ENCODE results near the gene PDZK1IP1.

PDZK1IP1 gene

DNA sequence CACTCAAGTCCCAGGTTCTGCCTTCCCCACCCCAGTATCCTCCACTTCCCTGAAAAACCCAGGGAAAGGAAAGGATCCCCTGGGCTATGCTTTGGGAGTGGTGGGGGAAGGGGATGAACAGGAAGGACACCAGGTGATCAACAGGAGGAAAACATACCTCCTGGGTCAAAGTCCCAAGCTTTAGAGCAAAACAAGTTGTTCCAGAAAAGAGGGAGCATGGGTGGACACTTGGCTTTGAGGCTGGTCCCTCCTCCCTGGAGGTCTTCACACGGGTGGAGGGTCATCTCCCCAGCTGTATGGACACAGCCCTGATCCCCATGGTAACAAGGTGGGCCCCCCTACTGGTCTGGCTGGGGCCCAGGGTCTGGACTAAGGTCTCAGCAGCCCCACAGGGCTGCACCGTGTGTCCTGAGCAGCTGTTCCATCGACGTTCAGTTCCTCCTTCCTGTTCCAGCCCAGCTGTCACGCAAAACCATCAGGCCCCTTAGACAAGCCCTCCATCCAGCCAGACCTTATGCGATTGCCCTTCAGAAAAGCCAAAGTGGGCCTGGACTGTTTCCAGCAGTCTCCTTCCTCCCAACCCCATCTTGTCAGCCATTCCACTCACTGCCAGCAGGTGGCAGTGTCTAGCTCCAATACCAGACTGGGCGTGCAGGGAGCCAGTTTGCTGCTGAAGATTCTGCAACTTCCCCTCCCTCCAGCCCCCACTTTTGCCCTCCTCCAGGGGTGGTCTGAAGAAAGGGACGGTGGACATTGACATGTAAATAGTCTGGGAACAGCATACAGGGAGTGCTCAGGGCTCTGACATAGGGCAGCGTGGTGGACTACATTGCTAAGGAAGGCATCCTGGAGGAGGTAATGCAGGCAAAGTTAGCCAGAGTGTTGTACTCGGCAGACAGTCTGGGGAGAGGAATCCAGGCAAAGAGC is 2.9 kb upstream of the PDZK1IP1 start:
- Histone ChIP-seq H3K27ac (ENCODE audit: insufficient read depth in 1 of 2, low read depth in 1 of 2, low read length in 2 of 2, poor library complexity in 1 of 2, severe bottlenecking in 2 of 2) (no peak overlapping the region), H3K27me3 (replicated peaks in 2 of 5; ENCODE audit: control insufficient read depth in 4 of 5, insufficient read depth in 5 of 5, low read length in 4 of 5) (no peaks in the 10 kb centered on the region), H3K36me3 (ENCODE audit: control insufficient read depth in 4 of 4, insufficient read depth in 4 of 4, low read length in 3 of 4) (no peaks in the 10 kb centered on the region), H3K4me1 (ENCODE audit: control extremely low read depth in 1 of 4, control insufficient read depth in 4 of 4, insufficient read depth in 4 of 4, low read length in 3 of 4) (peaks cover 0 to 27% (median 21%) of the 10 kb centered on the region in 4 experiments), H3K9me3 (ENCODE audit: control extremely low read depth in 1 of 5, control insufficient read depth in 4 of 5, insufficient read depth in 2 of 5, low read depth in 1 of 5, low read length in 4 of 5) (no peaks in the 10 kb centered on the region), H3K4me3 (ENCODE audit: control insufficient read depth in 1 of 7, extremely low read depth in 1 of 7, insufficient read depth in 4 of 7, low read depth in 2 of 7, low read length in 6 of 7) (peak overlapping the region in 1 of 7 experiments; percentile 37)
- CTCF ChIA-PET = interaction anchor here (0.7 to 11.7 kb wide), 26 partner anchors 10 to 172 kb away, joined by 3 to 259 read pairs (median 5); partner anchors contain the start of gene STIL
- POLR2A ChIA-PET = interaction anchor here (0.6 to 1.7 kb wide), 2 partner anchors 36 to 71 kb away, joined by 3 to 8 read pairs; no protein-coding TSS in a partner anchor
- DNase-seq = peak; percentile 82 to 90 (median 85)
- 18% methylated on average over 7 of the region's 10 CpGs for WGBS (ENCODE audit: insufficient coverage)

DNA sequence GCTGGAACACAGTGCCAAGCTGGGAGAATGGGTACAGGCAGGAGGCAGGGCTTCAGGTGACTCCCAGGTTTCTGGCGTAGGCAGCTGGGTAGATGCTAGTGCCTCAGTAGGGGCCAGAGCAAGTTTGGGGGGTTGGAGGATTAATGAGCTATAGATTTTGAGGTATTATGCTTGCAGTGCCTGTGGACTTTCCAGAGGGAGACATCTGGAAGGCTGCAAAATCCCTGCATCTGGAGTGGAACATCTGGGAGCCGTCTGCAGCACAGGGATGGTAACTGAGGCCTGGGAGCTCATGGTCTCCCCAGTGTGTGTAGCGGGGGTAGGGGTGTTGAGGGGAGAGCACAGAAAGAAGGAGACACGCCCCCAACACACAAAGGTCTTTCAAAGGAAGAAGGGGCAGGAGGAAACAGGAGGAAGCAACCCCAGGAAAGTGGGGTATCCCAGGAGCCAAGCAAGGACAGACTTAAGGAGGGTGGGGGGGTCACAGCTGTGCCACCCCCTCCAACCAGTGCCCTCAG is 2.2 kb upstream of the PDZK1IP1 start:
- Histone ChIP-seq H3K36me3 (ENCODE audit: control insufficient read depth in 4 of 4, insufficient read depth in 4 of 4, low read length in 3 of 4) (no peaks in the 10 kb centered on the region), H3K4me1 (ENCODE audit: control extremely low read depth in 1 of 4, control insufficient read depth in 4 of 4, insufficient read depth in 4 of 4, low read length in 3 of 4) (peaks cover 0 to 27% (median 21%) of the 10 kb centered on the region in 4 experiments), H3K27me3 (replicated peaks in 2 of 5; ENCODE audit: control insufficient read depth in 4 of 5, insufficient read depth in 5 of 5, low read length in 4 of 5) (no peaks in the 10 kb centered on the region), H3K9me3 (ENCODE audit: control extremely low read depth in 1 of 5, control insufficient read depth in 4 of 5, insufficient read depth in 2 of 5, low read depth in 1 of 5, low read length in 4 of 5) (no peaks in the 10 kb centered on the region), H3K4me3 (ENCODE audit: control insufficient read depth in 1 of 7, extremely low read depth in 1 of 7, insufficient read depth in 4 of 7, low read depth in 2 of 7, low read length in 6 of 7) (no peak overlapping the region), H3K27ac (ENCODE audit: insufficient read depth in 1 of 2, low read depth in 1 of 2, low read length in 2 of 2, poor library complexity in 1 of 2, severe bottlenecking in 2 of 2) (no peak overlapping the region)
- DNase-seq = no peak
- WGBS (ENCODE audit: insufficient coverage) = 100% methylated on average over 1 of the region's 4 CpGs
- ChIA-PET CTCF (interaction anchor here (0.7 to 11.7 kb wide), 18 partner anchors 11 to 173 kb away, joined by 3 to 259 read pairs (median 6); partner anchors contain the start of gene STIL), POLR2A (interaction anchor here (0.7 kb wide), 1 partner anchor 19 kb away, joined by 3 read pairs; no protein-coding TSS in a partner anchor)

DNA sequence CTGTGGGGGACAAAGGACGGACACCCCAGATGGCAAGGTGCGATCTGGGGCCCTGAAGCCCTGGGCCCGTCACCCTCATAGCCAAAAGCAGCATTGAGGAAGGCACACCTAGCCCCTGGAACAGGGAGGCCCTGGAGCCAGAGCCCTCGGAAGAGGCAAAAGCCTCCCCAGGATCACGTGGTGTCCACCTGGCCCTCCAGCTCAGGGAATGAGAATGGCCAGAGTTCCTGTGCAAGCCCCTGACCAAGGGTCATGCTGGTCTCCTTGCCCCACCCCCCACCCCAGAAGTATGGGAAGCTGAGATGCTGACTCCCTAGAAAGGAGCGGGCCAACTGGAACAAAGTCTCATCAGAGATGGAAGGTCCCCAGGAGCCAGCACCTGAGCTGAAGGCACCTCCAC is 1.0 kb upstream of the PDZK1IP1 start:
- Histone ChIP-seq H3K9me3 (ENCODE audit: control extremely low read depth in 1 of 5, control insufficient read depth in 4 of 5, insufficient read depth in 2 of 5, low read depth in 1 of 5, low read length in 4 of 5) (no peaks in the 10 kb centered on the region), H3K4me3 (ENCODE audit: control insufficient read depth in 1 of 7, extremely low read depth in 1 of 7, insufficient read depth in 4 of 7, low read depth in 2 of 7, low read length in 6 of 7) (no peak overlapping the region), H3K27me3 (replicated peaks in 2 of 5; ENCODE audit: control insufficient read depth in 4 of 5, insufficient read depth in 5 of 5, low read length in 4 of 5) (no peaks in the 10 kb centered on the region), H3K4me1 (ENCODE audit: control extremely low read depth in 1 of 4, control insufficient read depth in 4 of 4, insufficient read depth in 4 of 4, low read length in 3 of 4) (peaks cover 0 to 27% (median 21%) of the 10 kb centered on the region in 4 experiments), H3K36me3 (ENCODE audit: control insufficient read depth in 4 of 4, insufficient read depth in 4 of 4, low read length in 3 of 4) (no peaks in the 10 kb centered on the region), H3K27ac (ENCODE audit: insufficient read depth in 1 of 2, low read depth in 1 of 2, low read length in 2 of 2, poor library complexity in 1 of 2, severe bottlenecking in 2 of 2) (no peak overlapping the region)
- WGBS (ENCODE audit: insufficient coverage) = 91% methylated on average over 4 of the region's 6 CpGs
- DNase-seq = no peak
- CTCF ChIA-PET = interaction anchor here (0.7 to 11.7 kb wide), 4 partner anchors 11 to 82 kb away, joined by 3 to 259 read pairs (median 88); no protein-coding TSS in a partner anchor
- POLR2A ChIA-PET = interaction anchor here (1.2 kb wide), 1 partner anchor 44 kb away, joined by 3 read pairs; no protein-coding TSS in a partner anchor

DNA sequence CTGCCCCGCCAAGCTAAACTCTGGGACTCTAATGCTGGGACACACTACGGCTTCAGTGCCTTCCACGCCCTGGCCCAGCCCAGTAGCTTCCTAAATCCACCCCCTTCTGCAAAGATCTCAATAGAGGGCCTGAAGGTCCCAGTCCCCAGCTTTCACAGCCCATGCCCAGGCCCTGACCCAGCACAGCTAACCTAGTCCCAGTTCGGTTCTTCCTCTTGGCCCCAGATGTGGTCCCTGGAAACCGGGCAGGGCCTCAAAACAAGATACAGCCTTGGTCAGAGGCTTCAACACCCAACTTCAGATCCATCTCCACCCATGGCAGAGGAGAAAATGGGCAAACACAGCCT is 646 bp upstream of the PDZK1IP1 start:
- Histone ChIP-seq H3K27ac (ENCODE audit: insufficient read depth in 1 of 2, low read depth in 1 of 2, low read length in 2 of 2, poor library complexity in 1 of 2, severe bottlenecking in 2 of 2) (no peak overlapping the region), H3K27me3 (replicated peaks in 2 of 5; ENCODE audit: control insufficient read depth in 4 of 5, insufficient read depth in 5 of 5, low read length in 4 of 5) (no peaks in the 10 kb centered on the region)

DNA sequence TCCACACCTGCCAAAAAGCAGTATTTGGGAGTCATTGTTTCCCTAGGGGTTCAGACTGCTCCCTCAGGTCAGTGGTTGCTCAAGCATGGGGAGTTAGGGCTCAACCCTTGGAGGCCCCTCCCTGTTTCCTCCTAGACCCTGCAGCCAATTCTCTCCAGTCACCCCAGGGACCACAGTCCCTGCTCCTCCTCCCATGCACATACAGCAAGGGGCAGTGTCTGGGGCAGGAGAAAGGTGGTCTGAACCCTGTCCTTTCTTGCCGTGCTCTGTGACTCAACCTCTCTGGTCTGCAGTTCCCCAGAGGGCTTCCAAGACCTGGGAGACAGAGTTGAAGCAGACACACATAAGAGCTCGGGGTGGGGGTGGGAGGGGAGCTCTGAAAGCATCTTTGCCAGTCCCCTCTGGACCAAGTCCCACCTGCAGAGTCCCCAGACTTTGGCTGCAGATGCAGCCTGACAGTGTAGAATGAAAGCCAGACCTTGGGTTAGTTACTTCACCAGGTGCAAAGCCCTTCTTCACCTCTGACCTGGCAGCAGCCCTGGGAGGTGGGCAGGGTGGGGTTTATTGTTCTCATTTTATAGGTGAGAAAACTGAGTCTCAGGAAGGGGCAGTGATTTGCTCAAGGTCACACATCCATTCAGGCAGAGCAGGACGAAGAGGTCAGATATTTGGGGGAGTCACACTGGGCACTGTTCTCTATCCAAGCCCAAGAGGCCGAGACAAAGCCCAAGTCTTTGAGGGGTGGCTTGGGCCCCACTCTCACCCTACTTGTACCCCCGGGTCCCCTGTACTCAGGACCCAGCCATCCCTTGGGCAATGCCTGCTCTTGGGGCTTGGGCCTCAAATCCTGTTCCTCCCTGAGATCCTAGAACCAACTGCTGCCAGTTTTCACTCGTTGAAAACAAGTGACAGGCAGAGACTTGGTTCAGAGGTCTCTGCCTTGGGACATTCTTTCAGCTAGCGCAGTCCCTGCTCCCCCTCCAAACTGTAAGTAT is 748 bp downstream of the PDZK1IP1 start:
- WGBS (ENCODE audit: insufficient coverage) = 89% methylated on average over 7 of the region's 7 CpGs
- ChIA-PET POLR2A (interaction anchor here (1.3 kb wide), 2 partner anchors 10 to 74 kb away, joined by 3 read pairs; no protein-coding TSS in a partner anchor), CTCF (interaction anchor here (0.9 to 11.7 kb wide), 8 partner anchors 9 to 243 kb away, joined by 3 to 259 read pairs (median 4); no protein-coding TSS in a partner anchor)
- no peaks in the 10 kb centered on the region for H3K27me3 ChIP-seq (replicated peaks in 2 of 5; ENCODE audit: control insufficient read depth in 4 of 5, insufficient read depth in 5 of 5, low read length in 4 of 5)
- peaks cover 0 to 27% (median 21%) of the 10 kb centered on the region in 4 experiments for H3K4me1 ChIP-seq (ENCODE audit: control extremely low read depth in 1 of 4, control insufficient read depth in 4 of 4, insufficient read depth in 4 of 4, low read length in 3 of 4)
- DNase-seq = no peak
- H3K27ac ChIP-seq (ENCODE audit: insufficient read depth in 1 of 2, low read depth in 1 of 2, low read length in 2 of 2, poor library complexity in 1 of 2, severe bottlenecking in 2 of 2) = no peak overlapping the region
- H3K4me3 ChIP-seq (ENCODE audit: control insufficient read depth in 1 of 7, extremely low read depth in 1 of 7, insufficient read depth in 4 of 7, low read depth in 2 of 7, low read length in 6 of 7) = no peak overlapping the region
- no peaks in the 10 kb centered on the region for H3K9me3 ChIP-seq (ENCODE audit: control extremely low read depth in 1 of 5, control insufficient read depth in 4 of 5, insufficient read depth in 2 of 5, low read depth in 1 of 5, low read length in 4 of 5)
- no peaks in the 10 kb centered on the region for H3K36me3 ChIP-seq (ENCODE audit: control insufficient read depth in 4 of 4, insufficient read depth in 4 of 4, low read length in 3 of 4)

More for the DNA sequence above, 646 bp upstream of the PDZK1IP1 start:
- peak overlapping the region in 1 of 7 experiments; percentile 7 for H3K4me3 ChIP-seq (ENCODE audit: control insufficient read depth in 1 of 7, extremely low read depth in 1 of 7, insufficient read depth in 4 of 7, low read depth in 2 of 7, low read length in 6 of 7)
- WGBS (ENCODE audit: insufficient coverage) = 32% methylated on average over 4 of the region's 5 CpGs
- DNase-seq = no peak
- POLR2A ChIA-PET = interaction anchor here (1.2 kb wide), 1 partner anchor 45 kb away, joined by 3 read pairs; no protein-coding TSS in a partner anchor
- no peaks in the 10 kb centered on the region for H3K9me3 ChIP-seq (ENCODE audit: control extremely low read depth in 1 of 5, control insufficient read depth in 4 of 5, insufficient read depth in 2 of 5, low read depth in 1 of 5, low read length in 4 of 5)
- CTCF ChIA-PET = interaction anchor here (0.7 to 11.7 kb wide), 8 partner anchors 10 to 242 kb away, joined by 3 to 259 read pairs (median 4); no protein-coding TSS in a partner anchor
- H3K4me1 ChIP-seq (ENCODE audit: control extremely low read depth in 1 of 4, control insufficient read depth in 4 of 4, insufficient read depth in 4 of 4, low read length in 3 of 4) = peaks cover 0 to 27% (median 21%) of the 10 kb centered on the region in 4 experiments
- no peaks in the 10 kb centered on the region for H3K36me3 ChIP-seq (ENCODE audit: control insufficient read depth in 4 of 4, insufficient read depth in 4 of 4, low read length in 3 of 4)

DNA sequence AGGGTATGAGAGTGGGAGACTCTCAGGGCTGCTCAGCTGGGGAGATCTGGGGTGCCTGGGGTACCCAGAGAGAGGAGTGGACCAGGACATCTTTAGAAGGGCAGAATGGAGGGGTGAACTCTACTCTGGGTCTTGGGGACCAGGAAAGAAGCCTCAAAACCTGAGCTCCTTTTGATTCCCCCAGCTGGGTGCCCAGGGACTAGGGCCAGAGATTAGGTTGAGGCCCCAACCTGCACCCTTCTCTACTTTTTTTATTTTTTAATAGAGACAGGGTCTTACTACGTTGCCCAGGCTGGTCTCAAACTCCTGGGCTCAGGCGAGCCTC is 1.9 kb downstream of the PDZK1IP1 start:
- Histone ChIP-seq H3K4me3 (ENCODE audit: control insufficient read depth in 1 of 7, extremely low read depth in 1 of 7, insufficient read depth in 4 of 7, low read depth in 2 of 7, low read length in 6 of 7) (no peak overlapping the region), H3K36me3 (ENCODE audit: control insufficient read depth in 4 of 4, insufficient read depth in 4 of 4, low read length in 3 of 4) (no peaks in the 10 kb centered on the region), H3K9me3 (ENCODE audit: control extremely low read depth in 1 of 5, control insufficient read depth in 4 of 5, insufficient read depth in 2 of 5, low read depth in 1 of 5, low read length in 4 of 5) (no peaks in the 10 kb centered on the region), H3K4me1 (ENCODE audit: control extremely low read depth in 1 of 4, control insufficient read depth in 4 of 4, insufficient read depth in 4 of 4, low read length in 3 of 4) (peaks cover 2 to 33% (median 28%) of the 10 kb centered on the region in 4 experiments), H3K27ac (ENCODE audit: insufficient read depth in 1 of 2, low read depth in 1 of 2, low read length in 2 of 2, poor library complexity in 1 of 2, severe bottlenecking in 2 of 2) (no peak overlapping the region), H3K27me3 (replicated peaks in 2 of 5; ENCODE audit: control insufficient read depth in 4 of 5, insufficient read depth in 5 of 5, low read length in 4 of 5) (no peaks in the 10 kb centered on the region)
- 86% methylated on average over 2 of the region's 2 CpGs for WGBS (ENCODE audit: insufficient coverage)
- no peak for DNase-seq
- ChIA-PET POLR2A (interaction anchor here (1.3 kb wide), 2 partner anchors 9 to 75 kb away, joined by 3 read pairs; no protein-coding TSS in a partner anchor), CTCF (interaction anchor here (1.0 to 11.7 kb wide), 8 partner anchors 8 to 131 kb away, joined by 3 to 259 read pairs (median 4); no protein-coding TSS in a partner anchor)

Data from common myeloid progenitor, CD34-positive (primary cell).